Neutrophil (primary cell): ENCODE measurements around the gene CCSER2.
"Not testable (repeated sequence)": the region's sequence is repeated elsewhere in the genome, so short reads cannot be mapped to it uniquely, and the experiment has no call there.

Experiments
- H3K27ac ChIP-seq: fragments of 200-600 bp; sonication (generic); 2 replicates; pipeline ENCODE4 v1.5.1; 2016; ENCODE audit warnings: mild to moderate bottlenecking, moderate library complexity
- H3K27me3 ChIP-seq: fragments of 200-600 bp; sonication (generic); 2 replicates; pipeline ENCODE4 v1.6.0; 2016; ENCODE audit warnings: mild to moderate bottlenecking
- H3K36me3 ChIP-seq: fragments of 200-600 bp; sonication (generic); 2 replicates; pipeline ENCODE4 v1.5.1; 2017
- H3K4me1 ChIP-seq, 2 experiments: fragments of 200-600 bp in 1 of 2; sonication (generic) in 1 of 2; 1 replicate in 1 of 2; 2 replicates in 1 of 2; pipeline versions ENCODE4 v1.5.1 to v1.6.1; 2013 to 2016; ENCODE audit warnings: low read depth in 1 of 2, low read length in 1 of 2, mild to moderate bottlenecking in 1 of 2, moderate library complexity in 1 of 2; ENCODE audit not compliant: control insufficient read depth in 1 of 2, insufficient read depth in 1 of 2
- H3K4me3 ChIP-seq, 2 experiments: fragments of 200-600 bp in 1 of 2; sonication (generic) in 1 of 2; 1 replicate in 1 of 2; 2 replicates in 1 of 2; pipeline ENCODE4 v1.5.1; 2013 to 2016; ENCODE audit warnings: low read depth in 1 of 2, low read length in 1 of 2, mild to moderate bottlenecking in 1 of 2, moderate library complexity in 1 of 2
- H3K9me3 ChIP-seq: fragments of 200-600 bp; sonication (generic); 2 replicates; pipeline ENCODE4 v1.5.1; 2016
- TF ChIP-seq, protein P1 (sequence below): fragments of 200-600 bp; sonication (generic); IDR thresholded peaks from 2 replicates; pipeline ENCODE4 v1.5.1; 2016; ENCODE audit warnings: antibody characterized with exemption

Gene CCSER2

DNA sequence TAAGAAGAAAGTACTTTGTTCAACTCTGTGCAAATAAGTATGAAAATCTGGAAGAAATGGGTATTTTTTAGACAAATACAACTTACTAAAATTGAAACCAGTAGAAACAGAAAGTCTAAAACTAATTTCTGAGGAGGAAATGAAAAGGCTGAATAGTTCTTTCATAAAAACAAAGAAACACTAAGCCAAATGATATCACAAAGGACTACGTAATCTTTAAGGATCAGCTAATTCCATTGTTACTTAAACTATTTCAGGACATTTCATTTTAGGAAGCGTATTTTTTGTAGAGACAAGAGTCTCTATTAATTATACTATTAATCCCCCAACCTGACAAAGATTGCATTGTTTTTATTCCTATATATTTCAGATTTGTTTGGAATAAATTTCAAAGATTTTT lies 11.2 kb upstream of the CCSER2 start:
- H3K36me3 ChIP-seq = no peaks in the 10 kb centered on the region
- no peaks in the 10 kb centered on the region for H3K27me3 ChIP-seq
- H3K4me1 ChIP-seq = no peaks in the 10 kb centered on the region
- H3K27ac ChIP-seq = no peak overlapping the region
- no peak overlapping the region for H3K4me3 ChIP-seq
- TF ChIP-seq, protein P1, sequence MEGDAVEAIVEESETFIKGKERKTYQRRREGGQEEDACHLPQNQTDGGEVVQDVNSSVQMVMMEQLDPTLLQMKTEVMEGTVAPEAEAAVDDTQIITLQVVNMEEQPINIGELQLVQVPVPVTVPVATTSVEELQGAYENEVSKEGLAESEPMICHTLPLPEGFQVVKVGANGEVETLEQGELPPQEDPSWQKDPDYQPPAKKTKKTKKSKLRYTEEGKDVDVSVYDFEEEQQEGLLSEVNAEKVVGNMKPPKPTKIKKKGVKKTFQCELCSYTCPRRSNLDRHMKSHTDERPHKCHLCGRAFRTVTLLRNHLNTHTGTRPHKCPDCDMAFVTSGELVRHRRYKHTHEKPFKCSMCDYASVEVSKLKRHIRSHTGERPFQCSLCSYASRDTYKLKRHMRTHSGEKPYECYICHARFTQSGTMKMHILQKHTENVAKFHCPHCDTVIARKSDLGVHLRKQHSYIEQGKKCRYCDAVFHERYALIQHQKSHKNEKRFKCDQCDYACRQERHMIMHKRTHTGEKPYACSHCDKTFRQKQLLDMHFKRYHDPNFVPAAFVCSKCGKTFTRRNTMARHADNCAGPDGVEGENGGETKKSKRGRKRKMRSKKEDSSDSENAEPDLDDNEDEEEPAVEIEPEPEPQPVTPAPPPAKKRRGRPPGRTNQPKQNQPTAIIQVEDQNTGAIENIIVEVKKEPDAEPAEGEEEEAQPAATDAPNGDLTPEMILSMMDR = no peak
- H3K9me3 ChIP-seq = no peaks in the 10 kb centered on the region

DNA sequence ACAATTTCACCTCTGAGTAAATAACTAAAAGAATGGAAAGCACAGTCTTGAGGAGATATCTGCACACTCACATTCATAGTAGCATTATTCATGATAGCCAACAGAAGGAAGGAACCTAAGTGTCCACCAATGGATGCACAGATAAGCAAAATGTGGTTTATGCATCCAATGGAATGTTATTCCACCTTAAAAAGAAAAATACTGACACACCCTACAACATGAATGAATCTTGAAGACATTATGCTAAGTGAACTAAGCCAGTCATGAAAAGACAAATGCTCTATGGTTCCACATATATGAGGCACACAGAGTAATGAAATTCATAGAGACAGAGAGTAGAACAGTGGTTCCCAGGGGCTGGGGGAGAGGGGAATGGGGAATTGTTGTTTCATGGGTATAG lies 6.5 kb upstream of the CCSER2 start:
- Histone ChIP-seq H3K4me1 (no peaks in the 10 kb centered on the region), H3K27me3 (no peaks in the 10 kb centered on the region), H3K4me3 (no peak overlapping the region), H3K27ac (no peak overlapping the region), H3K36me3 (no peaks in the 10 kb centered on the region), H3K9me3 (no peaks in the 10 kb centered on the region)
- TF ChIP-seq, protein P1 = no peak

DNA sequence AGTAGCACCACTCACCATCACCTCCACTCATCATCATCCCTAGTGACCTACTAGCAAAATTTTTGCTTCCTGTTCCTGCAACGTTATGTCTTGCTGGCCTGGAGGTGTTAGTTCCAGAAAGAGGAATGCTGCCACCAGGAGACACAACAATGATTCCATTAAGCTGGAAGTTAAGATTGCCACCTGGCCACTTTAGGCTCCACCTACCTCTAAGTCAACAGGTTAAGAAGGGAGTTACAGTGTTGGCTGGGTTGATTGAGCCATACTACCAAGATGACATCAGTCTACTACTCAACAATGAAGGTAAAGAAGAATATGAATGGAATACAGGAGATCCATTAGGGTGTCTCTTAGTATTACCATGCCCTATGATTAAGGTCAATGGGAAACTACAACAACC lies 4.8 kb upstream of the CCSER2 start:
- H3K27ac ChIP-seq, H3K27me3 ChIP-seq, H3K4me3 ChIP-seq, H3K36me3 ChIP-seq, H3K9me3 ChIP-seq, H3K4me1 ChIP-seq: not testable (repeated sequence)

DNA sequence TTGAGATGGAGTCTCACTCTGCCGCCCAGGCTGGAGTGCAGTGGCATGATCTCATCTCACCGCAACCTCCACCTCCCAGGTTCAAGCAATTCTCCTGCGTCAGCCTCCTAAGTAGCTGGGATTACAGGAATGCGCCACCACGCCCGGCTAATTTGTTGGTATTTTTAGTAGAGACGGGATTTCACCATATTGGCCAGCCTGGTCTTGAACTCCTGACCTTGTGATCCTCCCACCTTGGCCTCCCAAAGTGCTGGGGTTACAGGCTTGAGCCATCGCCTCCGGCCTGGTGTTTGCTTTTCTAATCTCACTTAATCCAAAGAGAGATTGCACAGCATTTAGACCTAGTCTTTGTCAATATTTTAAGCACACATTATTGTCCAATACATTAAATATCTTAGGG lies 1.4 kb upstream of the CCSER2 start:
- peaks cover 22 to 24% of the 10 kb centered on the region in 2 experiments for H3K4me1 ChIP-seq
- not testable (repeated sequence) for H3K4me3 ChIP-seq

DNA sequence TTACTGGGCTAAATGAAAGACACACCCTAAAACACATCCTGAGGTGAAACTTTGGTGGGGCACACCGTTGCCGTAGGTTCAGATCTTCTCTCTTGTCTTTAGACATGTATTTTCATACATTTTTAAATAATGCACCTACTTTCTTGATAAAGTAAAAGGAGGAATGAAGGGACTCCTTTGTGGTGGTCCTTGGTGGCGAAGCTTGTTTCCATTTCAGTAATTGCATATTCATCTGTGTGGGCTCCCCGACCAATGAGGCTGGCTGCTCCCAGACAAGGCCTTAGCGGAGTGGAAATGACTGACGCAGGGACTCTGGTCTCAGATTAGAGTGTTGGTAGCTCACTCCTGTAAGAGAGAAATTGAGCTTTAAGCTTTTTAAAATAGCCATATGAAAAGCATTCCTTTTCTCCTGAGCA lies 815 bp downstream of the CCSER2 start:
- Histone ChIP-seq H3K9me3 (no peaks in the 10 kb centered on the region), H3K4me3 (peak overlapping the region; percentile 70 to 75), H3K36me3 (no peaks in the 10 kb centered on the region), H3K27me3 (no peaks in the 10 kb centered on the region), H3K4me1 (peaks cover 22 to 24% of the 10 kb centered on the region in 2 experiments), H3K27ac (peak overlapping the region; percentile 87)
- TF ChIP-seq, protein P1 = no peak

More for the DNA sequence above, 1.4 kb upstream of the CCSER2 start:
- not testable (repeated sequence) for H3K9me3 ChIP-seq, H3K36me3 ChIP-seq, H3K27me3 ChIP-seq, H3K27ac ChIP-seq

DNA sequence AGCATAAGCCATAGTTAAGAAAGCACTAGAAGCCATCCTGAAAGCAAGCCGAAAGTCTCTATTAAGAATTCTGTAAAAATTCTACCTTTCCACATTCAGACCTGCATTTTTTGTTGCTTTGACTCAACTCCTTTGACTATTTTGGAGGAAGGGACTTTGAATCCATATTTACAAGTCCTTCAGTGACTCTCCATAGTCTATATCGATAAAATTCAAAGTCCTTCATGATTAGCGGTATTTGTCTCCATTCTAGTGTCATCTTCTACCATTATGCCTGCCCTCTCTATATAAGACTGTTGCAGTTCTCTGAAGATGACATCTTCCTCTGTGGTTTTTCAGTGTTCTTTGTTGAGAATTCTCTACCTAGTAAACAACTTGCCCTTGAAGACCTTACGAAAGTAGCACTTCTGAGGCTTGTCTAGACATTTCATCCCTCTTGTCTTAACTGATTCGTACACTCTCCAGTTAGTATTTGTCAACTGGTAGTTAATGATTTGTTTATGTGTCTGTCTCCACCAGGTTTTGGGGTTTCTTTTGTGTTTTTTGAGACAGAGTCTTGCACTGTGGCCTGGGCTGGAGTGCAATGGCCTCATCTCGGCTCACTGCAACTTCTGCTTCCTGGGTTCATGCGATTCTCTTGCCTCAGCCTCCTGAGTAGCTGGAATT lies 1.7 kb downstream of the CCSER2 start:
- H3K9me3 ChIP-seq = no peaks in the 10 kb centered on the region
- TF ChIP-seq, protein P1 = no peak
- peak overlapping the region; percentile 1 for H3K27ac ChIP-seq
- no peaks in the 10 kb centered on the region for H3K27me3 ChIP-seq
- peak overlapping the region in 1 of 2 experiments; percentile 70 for H3K4me3 ChIP-seq
- H3K4me1 ChIP-seq = peaks cover 22 to 24% of the 10 kb centered on the region in 2 experiments
- no peaks in the 10 kb centered on the region for H3K36me3 ChIP-seq
